Skeletal muscle cell (primary cell): ENCODE results near the gene LCE3B.
A peak's percentile ranks its signal among the peaks of the same experiment; 100 is the strongest.

Source experiments
- DNase-seq: peaks from one replicate; pipeline ENCODE4 v3.0.0-alpha.2; 2010; ENCODE audit warnings: low read depth
- H3K4me3 ChIP-seq: 2 replicates; pipeline ENCODE4 v1.5.1; 2011; ENCODE audit warnings: low read depth, mild to moderate bottlenecking, control low read depth, low read length, moderate library complexity

LCE3B gene

DNA sequence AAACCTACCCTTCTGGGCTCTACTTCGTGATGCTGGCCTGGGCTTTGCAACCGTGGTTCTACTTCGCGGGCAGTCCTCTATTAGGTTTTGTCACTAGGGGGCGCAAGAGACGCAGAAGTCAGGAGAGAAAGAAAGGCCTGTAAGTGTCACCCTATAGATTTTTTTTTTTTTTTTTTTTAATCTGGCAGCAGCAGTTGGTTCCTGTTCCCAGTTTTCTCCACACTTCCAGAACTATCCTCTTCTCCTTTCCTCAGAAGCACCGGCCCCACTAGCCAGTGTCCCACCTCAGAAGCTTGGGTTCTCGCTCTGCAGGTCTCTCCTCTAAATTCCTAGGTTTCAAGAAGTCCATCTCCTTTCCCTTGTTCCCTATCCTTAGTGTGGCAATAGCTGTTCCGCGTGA is 40.5 kb downstream of the LCE3B start:
- no peak overlapping the region for H3K4me3 ChIP-seq
- peak; percentile 3 for DNase-seq

DNA sequence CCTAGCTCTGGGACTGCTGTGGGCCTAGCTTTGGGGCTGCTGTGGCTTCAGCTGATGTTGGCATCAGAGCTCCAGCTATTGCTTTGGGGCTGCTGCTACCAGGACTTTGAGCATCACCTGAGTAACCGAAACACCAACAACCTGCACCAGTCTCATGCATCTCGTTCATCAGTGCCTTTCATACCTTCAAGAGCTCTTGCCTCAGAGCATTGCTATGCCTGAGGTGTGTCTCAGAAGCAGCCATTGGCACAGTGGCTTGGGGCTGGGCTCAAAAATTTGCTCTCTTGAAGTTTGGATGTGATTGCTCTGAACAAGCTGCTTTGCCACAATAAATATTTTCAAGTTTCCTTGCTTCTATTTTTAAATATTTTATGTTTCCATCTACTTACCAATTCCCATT is 42.8 kb downstream of the LCE3B start:
- H3K4me3 ChIP-seq, result no peak overlapping the region
- no peak for DNase-seq

DNA sequence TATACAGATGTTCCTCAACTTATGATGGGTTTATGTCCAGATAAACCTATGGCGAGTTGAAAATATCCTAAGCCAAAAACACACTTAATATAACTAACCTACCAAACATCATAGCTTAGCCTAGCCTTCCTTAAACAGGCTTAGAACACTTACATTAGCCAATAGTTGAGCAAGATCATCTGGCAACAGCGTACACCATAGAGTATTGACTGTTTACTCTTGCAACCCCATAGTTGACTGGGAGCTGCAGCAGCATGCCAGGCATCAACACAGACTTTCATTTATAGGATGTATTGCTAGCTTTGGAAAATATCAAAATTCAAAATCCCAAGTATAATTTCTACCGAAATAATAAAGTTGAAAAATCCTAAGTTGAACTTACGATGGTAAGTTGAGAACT is 44.1 kb downstream of the LCE3B start:
- no peak for DNase-seq

DNA sequence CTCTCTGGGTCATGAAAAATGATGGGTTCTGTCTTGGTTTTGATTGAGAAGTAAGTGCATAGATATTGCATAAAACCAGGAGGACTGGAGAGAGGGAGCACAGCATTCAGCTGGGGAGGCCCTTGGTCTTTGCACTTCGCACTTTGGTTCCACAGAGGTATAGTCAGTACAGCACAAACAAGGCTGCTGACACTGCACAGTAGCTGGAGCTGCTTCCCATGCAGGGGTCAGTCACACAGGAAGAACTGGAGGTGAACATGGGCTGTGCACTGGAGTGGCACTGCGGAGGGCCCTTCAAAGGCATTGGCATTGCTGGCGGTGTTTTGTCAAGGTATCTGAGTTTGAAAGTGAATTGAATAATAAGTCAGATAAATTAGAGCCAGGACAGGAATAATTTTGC is 45.0 kb downstream of the LCE3B start:
- H3K4me3 ChIP-seq, result no peak overlapping the region
- no peak for DNase-seq

More for the DNA sequence above, 44.1 kb downstream of the LCE3B start:
- H3K4me3 ChIP-seq, result no peak overlapping the region

DNA sequence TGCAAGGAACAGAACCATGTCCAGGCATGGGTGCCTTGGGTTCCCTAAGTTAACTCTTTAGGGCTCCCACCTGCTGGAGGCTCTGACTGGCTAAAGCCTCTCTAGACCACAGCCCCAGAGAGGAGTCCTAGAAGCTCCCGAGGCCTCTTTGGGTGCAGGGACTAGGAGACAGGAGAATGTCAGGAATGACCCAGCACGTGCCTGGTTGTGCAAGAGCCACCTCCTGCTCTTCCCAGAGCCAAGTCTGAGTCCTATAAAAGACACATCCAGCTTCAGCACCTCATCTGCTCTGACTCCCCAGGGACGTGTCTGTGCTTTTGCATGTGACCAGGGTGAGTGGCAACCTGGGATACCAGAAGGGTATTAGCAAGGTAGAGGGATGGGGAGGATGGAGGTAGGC is 49.5 kb downstream of the LCE3B start, which contains the start of gene LCE2D:
LCE2D (plus strand) TSS at position 283 of the 400 bp plus-strand sequence. CDS start 726 bp downstream, outside the sequence.
- DNase-seq, result no peak
- H3K4me3 ChIP-seq, result no peak within 1 kb of the TSS
